Activated T-helper 17 cell treated with anti-CD3 and anti-CD28 coated beads, Interleukin-2, amount 50 U/mL, for 72 hours (primary cell): ENCODE data around the gene DDIT4. TPM values are rescaled to one million over a fixed set of nuclear protein-coding genes. Genes with fewer than 3 reads are reported as not detected.

ENCODE experiments used
- ATAC-seq: fragments of 150-1000 bp; cut with Tn5 transposase; replicated peaks from 2 replicates; pipeline ENCODE4 v1.10.0; 2021; ENCODE audit warnings: mild to moderate bottlenecking, moderate library complexity
- H3K27ac Mint-ChIP-seq: one replicate; pipeline ENCODE4 v1.8.0; 2022; ENCODE audit warnings: mixed read lengths
- H3K27me3 Mint-ChIP-seq: one replicate; pipeline ENCODE4 v1.8.0; 2022; ENCODE audit warnings: mixed read lengths
- H3K36me3 Mint-ChIP-seq: one replicate; pipeline ENCODE4 v1.8.0; 2022; ENCODE audit warnings: low read depth, mild to moderate bottlenecking, mixed read lengths
- H3K4me1 Mint-ChIP-seq: one replicate; pipeline ENCODE4 v1.8.0; 2022; ENCODE audit warnings: mixed read lengths
- H3K4me3 Mint-ChIP-seq: one replicate; pipeline ENCODE4 v1.8.0; 2022; ENCODE audit warnings: mild to moderate bottlenecking, mixed read lengths
- H3K9me3 Mint-ChIP-seq: one replicate; pipeline ENCODE4 v1.8.0; 2022; ENCODE audit warnings: mixed read lengths
- total RNA-seq, 2 donors: library from RNA; stranded (reverse); gene quantifications; one replicate each; pipeline ENCODE4 v1.2.3, GENCODE V29; 2022

The DDIT4 gene
- total RNA-seq, 2 donors from 2014 or later = 746 to 1,569 TPM

GRCh38 chr10:72257051-72257892, 16.5 kb upstream of the DDIT4 start:
- H3K4me1 Mint-ChIP-seq = peaks cover 58% of the 10 kb centered on the region
- H3K27me3 Mint-ChIP-seq = no peaks in the 10 kb centered on the region
- peaks cover 21% of the 10 kb centered on the region for H3K36me3 Mint-ChIP-seq
- peak; percentile 1 for ATAC-seq
- H3K9me3 Mint-ChIP-seq = no peaks in the 10 kb centered on the region
- H3K27ac Mint-ChIP-seq = peak overlapping the region; percentile 88
- H3K4me3 Mint-ChIP-seq = peak overlapping the region; percentile 80

GRCh38 chr10:72258617-72259016, 15.1 kb upstream of the DDIT4 start:
- Mint-ChIP-seq H3K36me3 (peaks cover 21% of the 10 kb centered on the region), H3K27me3 (no peaks in the 10 kb centered on the region), H3K4me1 (peaks cover 48% of the 10 kb centered on the region), H3K4me3 (peak overlapping the region; percentile 94), H3K27ac (peak overlapping the region; percentile 100), H3K9me3 (no peaks in the 10 kb centered on the region)
- no peak for ATAC-seq

DNA sequence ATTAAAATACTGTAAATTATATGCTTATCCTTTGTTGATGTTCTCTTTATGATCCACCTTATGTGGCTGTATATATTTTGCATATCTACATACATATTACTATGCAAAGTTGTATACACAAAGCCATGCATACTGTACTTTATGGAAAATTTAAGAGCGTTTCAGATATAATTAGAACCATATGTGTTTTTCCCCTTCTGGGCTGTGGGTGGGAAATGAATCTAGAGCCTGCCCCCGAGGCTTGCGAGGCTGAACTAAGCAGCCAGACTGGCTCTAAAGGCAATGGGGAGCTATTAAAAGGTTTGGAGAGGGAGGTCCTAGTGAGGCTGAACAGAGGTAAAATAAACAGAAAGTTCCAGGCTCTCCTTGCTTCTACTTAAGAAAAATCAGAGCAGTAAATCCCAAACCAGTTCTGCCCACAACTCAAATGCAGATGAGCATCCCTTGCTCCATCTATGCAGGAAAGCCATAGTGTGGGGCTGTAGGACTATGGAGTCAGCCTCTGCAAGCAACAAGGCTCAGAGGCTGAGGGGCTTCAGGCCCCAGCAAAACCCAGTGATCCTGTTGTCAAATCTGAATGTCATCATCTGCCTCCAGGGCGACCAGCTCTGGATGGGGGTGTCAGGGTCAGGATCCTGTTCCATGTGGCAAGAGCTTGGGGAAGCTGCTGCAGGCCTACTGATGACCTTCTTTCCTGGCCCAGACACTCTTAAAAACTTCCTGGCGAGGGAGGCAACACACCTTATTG, 14.1 kb upstream of the DDIT4 start:
- peak overlapping the region; percentile 100 for H3K27ac Mint-ChIP-seq
- H3K9me3 Mint-ChIP-seq = no peaks in the 10 kb centered on the region
- peak overlapping the region; percentile 94 for H3K4me3 Mint-ChIP-seq
- H3K36me3 Mint-ChIP-seq = peaks cover 21% of the 10 kb centered on the region
- H3K4me1 Mint-ChIP-seq = peaks cover 50% of the 10 kb centered on the region
- no peak for ATAC-seq
- no peaks in the 10 kb centered on the region for H3K27me3 Mint-ChIP-seq

- H3K27ac Mint-ChIP-seq = peak overlapping the region; percentile 100
- no peaks in the 10 kb centered on the region for H3K27me3 Mint-ChIP-seq
- peaks cover 44% of the 10 kb centered on the region for H3K4me1 Mint-ChIP-seq
- ATAC-seq = peak; percentile 75
- peak overlapping the region; percentile 94 for H3K4me3 Mint-ChIP-seq
- peaks cover 21% of the 10 kb centered on the region for H3K36me3 Mint-ChIP-seq
- no peaks in the 10 kb centered on the region for H3K9me3 Mint-ChIP-seq
Observed at GRCh38 chr10:72260239-72260975, 13.3 kb upstream of the DDIT4 start.

DNA sequence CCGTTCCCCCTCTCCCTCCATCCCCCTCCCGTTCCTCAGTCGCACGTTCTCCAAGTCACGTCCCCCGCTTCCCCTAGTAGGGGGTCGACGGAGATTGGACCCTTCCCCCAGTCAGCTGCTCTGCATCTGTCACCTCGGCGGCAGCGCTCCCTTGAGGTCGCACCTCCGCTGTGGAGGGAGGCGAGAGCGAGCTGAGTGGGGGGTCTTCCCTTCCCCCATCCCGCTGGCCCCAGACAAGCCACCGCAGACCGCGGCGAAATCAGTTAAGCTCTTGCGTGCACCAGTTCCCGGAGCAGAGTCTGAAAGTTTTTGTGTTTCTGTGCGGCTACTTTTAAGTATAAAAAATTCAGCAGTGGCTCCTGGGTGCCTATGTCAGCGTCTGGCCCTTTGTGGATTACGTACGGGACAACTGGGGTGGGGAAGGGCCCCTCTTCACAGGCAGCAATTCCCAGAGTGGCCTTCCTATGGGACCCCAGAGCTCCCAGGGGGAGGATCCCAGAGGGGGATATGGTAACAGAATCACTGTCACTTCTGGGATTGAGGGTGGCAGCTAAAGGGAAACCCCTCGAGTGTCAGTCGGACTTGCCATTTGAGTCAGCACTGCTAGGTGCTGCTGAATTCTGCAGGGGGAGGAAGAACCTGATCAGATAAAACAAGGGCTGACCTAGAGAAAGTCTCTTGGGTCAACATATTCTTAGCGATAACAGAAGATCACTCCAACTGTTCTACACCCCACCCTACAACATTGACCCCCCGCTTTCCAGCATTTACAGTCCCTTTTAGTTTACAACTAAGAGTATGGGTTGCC, 12.5 kb upstream of the DDIT4 start:
- peak overlapping the region; percentile 94 for H3K4me3 Mint-ChIP-seq
- H3K9me3 Mint-ChIP-seq = no peaks in the 10 kb centered on the region
- no peaks in the 10 kb centered on the region for H3K27me3 Mint-ChIP-seq
- peak overlapping the region; percentile 100 for H3K27ac Mint-ChIP-seq
- ATAC-seq = peak; percentile 70
- peaks cover 40% of the 10 kb centered on the region for H3K4me1 Mint-ChIP-seq
- H3K36me3 Mint-ChIP-seq = peaks cover 21% of the 10 kb centered on the region

GRCh38 chr10:72261784-72262404, 11.8 kb upstream of the DDIT4 start:
- peak overlapping the region; percentile 100 for H3K27ac Mint-ChIP-seq
- H3K4me3 Mint-ChIP-seq = peak overlapping the region; percentile 94
- no peaks in the 10 kb centered on the region for H3K9me3 Mint-ChIP-seq
- H3K36me3 Mint-ChIP-seq = peaks cover 21% of the 10 kb centered on the region
- peaks cover 35% of the 10 kb centered on the region for H3K4me1 Mint-ChIP-seq
- no peaks in the 10 kb centered on the region for H3K27me3 Mint-ChIP-seq
- ATAC-seq = peak; percentile 54

DNA sequence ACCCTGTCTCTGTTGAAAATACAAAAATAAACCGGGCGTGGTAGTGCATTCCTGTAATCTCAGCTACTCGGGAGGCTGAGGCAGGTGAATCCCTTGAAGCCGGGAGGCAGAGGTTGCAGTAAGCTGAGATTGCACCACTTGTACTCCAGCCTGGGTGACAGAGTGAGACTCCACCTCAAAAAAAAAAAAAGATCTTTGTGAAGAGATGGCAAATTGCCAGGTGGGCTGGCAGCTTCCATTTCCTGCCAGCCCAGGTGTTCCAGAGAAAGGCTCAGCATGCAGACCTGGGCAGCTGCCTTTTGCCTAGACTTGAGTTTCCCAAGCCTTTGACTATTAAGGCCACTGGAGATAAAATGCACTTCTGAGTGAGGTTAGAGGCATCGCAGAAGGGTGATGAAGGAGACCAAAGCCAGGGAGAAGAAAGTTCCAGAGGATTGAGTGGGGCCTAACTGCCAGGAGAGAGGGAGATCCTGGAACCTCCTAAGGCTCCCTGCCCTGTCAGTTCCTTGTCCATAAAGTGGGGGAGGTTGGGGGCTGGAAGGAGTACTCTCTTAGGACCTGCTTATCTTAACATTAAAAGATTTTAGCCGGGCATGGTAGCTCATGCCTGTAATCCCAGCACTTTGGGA, 10.0 kb upstream of the DDIT4 start:
- H3K27ac Mint-ChIP-seq = peak overlapping the region; percentile 72
- no peaks in the 10 kb centered on the region for H3K9me3 Mint-ChIP-seq
- H3K4me3 Mint-ChIP-seq = peak overlapping the region; percentile 71
- H3K4me1 Mint-ChIP-seq = peaks cover 27% of the 10 kb centered on the region
- no peak for ATAC-seq
- H3K27me3 Mint-ChIP-seq = no peaks in the 10 kb centered on the region
- H3K36me3 Mint-ChIP-seq = peaks cover 21% of the 10 kb centered on the region

DNA sequence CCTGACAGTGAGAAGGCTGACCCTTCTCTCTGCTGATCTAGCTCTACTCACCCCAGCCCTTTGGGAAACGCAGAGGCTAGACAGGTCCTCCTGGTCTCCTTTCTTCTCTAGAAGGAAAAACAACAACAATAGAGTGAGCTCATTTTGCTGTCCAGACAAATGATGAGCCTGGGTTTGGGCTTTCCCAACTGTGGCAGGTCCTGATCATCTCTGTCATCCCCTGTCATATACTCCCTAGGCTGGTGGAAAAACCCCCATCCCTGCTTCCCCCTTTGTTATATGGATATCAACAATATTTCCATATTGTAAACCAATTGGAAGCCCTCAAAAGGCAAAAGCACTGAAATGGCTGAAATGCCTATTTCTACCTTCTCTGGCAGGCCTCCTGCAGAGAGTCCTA, 9.2 kb upstream of the DDIT4 start:
- Mint-ChIP-seq H3K36me3 (peaks cover 18% of the 10 kb centered on the region), H3K4me1 (peaks cover 21% of the 10 kb centered on the region), H3K27ac (no peak overlapping the region), H3K4me3 (no peak overlapping the region), H3K27me3 (no peaks in the 10 kb centered on the region), H3K9me3 (no peaks in the 10 kb centered on the region)
- no peak for ATAC-seq

DNA sequence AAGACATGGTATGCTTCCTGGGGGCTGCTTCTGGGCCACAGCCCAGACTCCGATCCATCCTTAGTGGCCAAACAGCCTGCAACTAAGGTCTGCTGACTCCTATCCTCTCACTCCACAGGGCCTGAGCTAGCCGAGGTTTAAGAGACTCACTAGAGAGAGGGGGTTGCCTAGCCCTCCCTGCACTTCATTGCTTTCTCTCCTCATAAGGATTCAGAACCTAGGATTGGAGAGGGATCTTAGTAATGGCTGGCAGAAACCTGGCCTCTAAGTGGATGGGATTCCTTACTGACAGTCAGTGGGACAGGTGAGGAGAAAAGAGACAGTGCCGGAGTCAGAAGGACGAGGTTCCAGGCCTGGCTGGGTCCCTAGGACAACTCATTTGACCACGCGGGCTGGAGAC, 8.2 kb upstream of the DDIT4 start:
- peaks cover 15% of the 10 kb centered on the region for H3K4me1 Mint-ChIP-seq
- H3K27ac Mint-ChIP-seq = no peak overlapping the region
- no peak overlapping the region for H3K4me3 Mint-ChIP-seq
- no peaks in the 10 kb centered on the region for H3K27me3 Mint-ChIP-seq
- no peak for ATAC-seq
- H3K36me3 Mint-ChIP-seq = peaks cover 14% of the 10 kb centered on the region
- no peaks in the 10 kb centered on the region for H3K9me3 Mint-ChIP-seq

DNA sequence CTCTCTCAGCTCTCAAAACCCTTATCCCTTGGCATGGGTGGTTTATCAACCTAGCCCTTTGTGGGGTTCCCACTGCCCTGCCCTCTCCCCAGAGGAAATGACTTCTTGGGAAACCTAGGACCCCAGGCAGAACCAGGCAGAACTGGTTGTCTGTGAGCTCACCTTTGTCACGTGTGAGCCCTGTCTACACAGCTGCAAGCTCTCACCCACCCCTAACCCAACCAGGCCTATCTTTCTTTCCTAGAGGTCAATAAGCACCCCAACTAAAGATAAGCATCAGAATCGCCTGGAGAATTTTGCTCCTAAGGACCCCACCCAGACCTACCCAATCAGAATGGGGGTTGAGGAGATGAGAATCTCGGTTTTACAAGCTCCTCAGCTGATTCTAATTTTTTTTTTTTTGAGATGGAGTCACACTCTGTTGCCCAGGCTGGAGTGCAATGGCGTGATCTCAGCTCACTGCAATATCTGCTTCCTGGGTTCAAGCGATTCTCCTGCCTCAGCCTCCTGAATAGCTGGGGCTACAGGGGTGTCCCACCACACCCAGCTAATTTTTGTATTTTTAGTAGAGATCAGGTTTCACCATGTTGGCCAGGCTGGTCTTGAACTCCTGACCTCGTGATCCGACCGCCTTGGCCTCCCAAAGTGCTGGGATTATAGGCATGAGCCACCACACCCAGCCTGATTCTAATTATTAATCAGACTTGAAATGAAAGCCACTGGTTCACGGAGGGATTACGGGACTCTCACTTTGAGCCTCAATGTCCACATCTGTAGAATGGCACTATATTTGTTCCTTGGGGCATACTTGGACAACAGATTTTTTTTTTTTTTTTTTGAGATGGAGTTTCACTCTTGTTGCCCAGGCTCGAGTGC, 7.5 kb upstream of the DDIT4 start:
- Mint-ChIP-seq H3K9me3 (no peaks in the 10 kb centered on the region), H3K4me1 (peaks cover 14% of the 10 kb centered on the region), H3K27me3 (no peaks in the 10 kb centered on the region), H3K27ac (no peak overlapping the region), H3K36me3 (peaks cover 7% of the 10 kb centered on the region), H3K4me3 (no peak overlapping the region)
- no peak for ATAC-seq

GRCh38 chr10:72267381-72267780, 6.3 kb upstream of the DDIT4 start:
- Mint-ChIP-seq H3K4me3 (no peak overlapping the region), H3K27ac (no peak overlapping the region), H3K36me3 (peaks cover 7% of the 10 kb centered on the region), H3K4me1 (peaks cover 8% of the 10 kb centered on the region), H3K9me3 (no peaks in the 10 kb centered on the region), H3K27me3 (no peaks in the 10 kb centered on the region)
- no peak for ATAC-seq

DNA sequence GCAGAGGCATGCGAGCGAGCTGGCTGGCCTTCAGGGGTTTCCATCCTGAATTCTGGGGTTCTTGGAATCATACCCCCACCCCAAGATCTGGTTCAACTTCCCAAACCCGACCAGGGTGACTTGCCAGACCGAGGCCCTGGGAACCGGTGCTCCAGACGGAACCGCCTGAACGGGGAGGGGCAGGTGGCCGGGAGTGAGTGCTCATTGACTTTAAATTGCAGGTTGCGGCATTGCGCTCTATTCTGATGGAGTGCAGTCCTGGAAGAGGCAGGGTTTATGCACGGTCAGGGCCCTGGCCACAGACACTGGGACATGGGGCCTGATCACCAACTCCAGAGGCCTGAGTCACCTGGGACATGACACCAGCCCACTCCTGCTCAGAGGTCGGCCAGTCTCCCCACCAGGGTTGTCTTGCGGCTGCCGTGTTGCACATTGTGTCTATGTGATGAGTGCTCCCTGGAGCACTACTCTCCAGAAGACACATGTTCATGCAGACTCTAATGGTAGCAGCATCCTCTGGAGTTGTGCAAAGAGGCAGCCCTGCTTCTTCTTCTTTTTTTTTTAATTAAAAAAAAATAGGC, 5.8 kb upstream of the DDIT4 start:
- no peak for ATAC-seq
- no peak overlapping the region for H3K27ac Mint-ChIP-seq
- H3K36me3 Mint-ChIP-seq = peaks cover 12% of the 10 kb centered on the region
- H3K4me3 Mint-ChIP-seq = no peak overlapping the region
- H3K27me3 Mint-ChIP-seq = no peaks in the 10 kb centered on the region
- peaks cover 8% of the 10 kb centered on the region for H3K4me1 Mint-ChIP-seq
- H3K9me3 Mint-ChIP-seq = no peaks in the 10 kb centered on the region
